HEK293 (cell line): ENCODE measurements around the gene PALM.
A peak's percentile ranks its signal among the peaks of the same experiment; 100 is the strongest.

ENCODE experiments used
- CTCF ChIA-PET: fragments of 350-600 bp; formaldehyde crosslinking; extraction: SDS; loops from one replicate; lab custom pipeline; 2021; ENCODE audit warnings: antibody characterized with exemption; lab: Yijun Ruan, JAX
- POLR2A ChIA-PET: fragments of 300-600 bp; formaldehyde crosslinking; extraction: SDS; loops from one replicate; lab custom pipeline; 2020; ENCODE audit warnings: antibody characterized with exemption, inconsistent platforms; lab: Yijun Ruan, JAX
- H3K27ac ChIP-seq: fragments of 200-500 bp; sonication (Bioruptor generic); 2 replicates; pipeline ENCODE4 v1.5.1; 2014; ENCODE audit warnings: low read depth, low read length, control low read depth, inconsistent platforms; ENCODE audit errors: extremely low read depth
- H3K36me3 ChIP-seq, 2 experiments: fragments of 200-500 bp in 1 of 2; sonication (Bioruptor generic) in 1 of 2; 1 replicate in 1 of 2; 2 replicates in 1 of 2; pipeline ENCODE4 v1.5.1; 2014 to 2017; ENCODE audit warnings: inconsistent platforms in 2 of 2, low read length in 2 of 2; ENCODE audit not compliant: control insufficient read depth in 2 of 2, insufficient read depth in 1 of 2
- H3K4me1 ChIP-seq: fragments of 200-500 bp; sonication (Bioruptor generic); 2 replicates; pipeline ENCODE4 v1.5.1; 2014; ENCODE audit warnings: mild to moderate bottlenecking, low read length, inconsistent platforms; ENCODE audit not compliant: control insufficient read depth, insufficient read depth
- H3K4me3 ChIP-seq: 2 replicates; pipeline ENCODE4 v1.5.1; 2011; ENCODE audit warnings: low read depth, mild to moderate bottlenecking, control low read depth, low read length, moderate library complexity
- H3K9me3 ChIP-seq: fragments of 200-500 bp; sonication (Bioruptor generic); 2 replicates; pipeline ENCODE4 v1.5.1; 2014; ENCODE audit warnings: low read depth, low read length, inconsistent platforms; ENCODE audit not compliant: control insufficient read depth, insufficient read depth
- HIC1 ChIP-seq: fragments of 450-650 bp; formaldehyde crosslinking; IDR thresholded peaks from 2 replicates; pipeline ENCODE4 v1.5.1; 2016; ENCODE audit warnings: missing biosample characterization, missing genetic modification characterization
- KLF1 ChIP-seq: fragments of 450-650 bp; formaldehyde crosslinking; IDR thresholded peaks from 2 replicates; pipeline ENCODE4 v1.5.1; 2016; ENCODE audit warnings: missing biosample characterization, missing genetic modification characterization
- KLF16 ChIP-seq: fragments of 450-650 bp; formaldehyde crosslinking; IDR thresholded peaks from 2 replicates; pipeline ENCODE4 v1.5.1; 2017; ENCODE audit warnings: missing biosample characterization, missing genetic modification characterization
- KLF17 ChIP-seq: fragments of 450-650 bp; formaldehyde crosslinking; IDR thresholded peaks from 2 replicates; pipeline ENCODE4 v1.5.1; 2016; ENCODE audit warnings: missing biosample characterization, missing genetic modification characterization
- OVOL3 ChIP-seq: fragments of 450-650 bp; formaldehyde crosslinking; IDR thresholded peaks from 2 replicates; pipeline ENCODE4 v1.5.1; 2016; ENCODE audit warnings: missing biosample characterization, missing genetic modification characterization
- PATZ1 ChIP-seq: fragments of 450-650 bp; formaldehyde crosslinking; IDR thresholded peaks from 2 replicates; pipeline ENCODE4 v1.5.1; 2016; ENCODE audit warnings: missing biosample characterization, missing genetic modification characterization
- PRDM4 ChIP-seq: fragments of 450-650 bp; formaldehyde crosslinking; IDR thresholded peaks from 2 replicates; pipeline ENCODE4 v1.5.1; 2017; ENCODE audit warnings: missing biosample characterization, missing genetic modification characterization
- YY1 ChIP-seq: fragments of 450-650 bp; formaldehyde crosslinking; IDR thresholded peaks from 2 replicates; pipeline ENCODE4 v1.5.1; 2018; ENCODE audit warnings: missing biosample characterization, missing genetic modification characterization
- ZBTB17 ChIP-seq: fragments of 450-650 bp; formaldehyde crosslinking; IDR thresholded peaks from 2 replicates; pipeline ENCODE4 v1.5.1; 2016; ENCODE audit warnings: missing biosample characterization, missing genetic modification characterization
- ZBTB44 ChIP-seq: fragments of 450-650 bp; IDR thresholded peaks from 2 replicates; pipeline ENCODE4 v1.5.1; 2018; ENCODE audit warnings: missing biosample characterization, mild to moderate bottlenecking, missing genetic modification characterization
- ZBTB7A ChIP-seq: fragments of 450-650 bp; formaldehyde crosslinking; IDR thresholded peaks from 2 replicates; pipeline ENCODE4 v1.5.1; 2016; ENCODE audit warnings: low read depth, missing biosample characterization, missing genetic modification characterization
- ZBTB8A ChIP-seq: fragments of 450-650 bp; formaldehyde crosslinking; IDR thresholded peaks from 2 replicates; pipeline ENCODE4 v1.5.1; 2016; ENCODE audit warnings: missing biosample characterization, missing genetic modification characterization
- ZNF132 ChIP-seq: fragments of 450-650 bp; formaldehyde crosslinking; IDR thresholded peaks from 2 replicates; pipeline ENCODE4 v1.5.1; 2017; ENCODE audit warnings: missing biosample characterization, missing genetic modification characterization, borderline replicate concordance
- ZNF184 ChIP-seq: fragments of 450-650 bp; IDR thresholded peaks from 2 replicates; pipeline ENCODE4 v1.5.1; 2018; ENCODE audit warnings: missing biosample characterization, mild to moderate bottlenecking, missing genetic modification characterization
- ZNF324 ChIP-seq: fragments of 450-650 bp; formaldehyde crosslinking; IDR thresholded peaks from 2 replicates; pipeline ENCODE4 v1.5.1; 2016; ENCODE audit warnings: missing biosample characterization, missing genetic modification characterization
- ZNF335 ChIP-seq: fragments of 450-650 bp; formaldehyde crosslinking; conservative IDR thresholded peaks from 2 replicates; pipeline ENCODE4 v1.5.1; 2016; ENCODE audit warnings: missing biosample characterization, missing genetic modification characterization
- ZNF366 ChIP-seq: fragments of 450-650 bp; formaldehyde crosslinking; conservative IDR thresholded peaks from 2 replicates; pipeline ENCODE4 v1.5.1; 2016; ENCODE audit warnings: missing biosample characterization, missing genetic modification characterization
- ZNF391 ChIP-seq: fragments of 450-650 bp; formaldehyde crosslinking; IDR thresholded peaks from 2 replicates; pipeline ENCODE4 v1.5.1; 2016; ENCODE audit warnings: low read depth, missing biosample characterization, missing genetic modification characterization, borderline replicate concordance
- ZNF510 ChIP-seq: fragments of 450-650 bp; formaldehyde crosslinking; IDR thresholded peaks from 2 replicates; pipeline ENCODE4 v1.5.1; 2018; ENCODE audit warnings: mild to moderate bottlenecking, missing genetic modification characterization, missing biosample characterization; ENCODE audit not compliant: insufficient replicate concordance
- ZNF521 ChIP-seq: fragments of 450-650 bp; formaldehyde crosslinking; IDR thresholded peaks from 2 replicates; pipeline ENCODE4 v1.5.1; 2017; ENCODE audit warnings: missing biosample characterization, mild to moderate bottlenecking, missing genetic modification characterization
- ZNF560 ChIP-seq: fragments of 450-650 bp; formaldehyde crosslinking; IDR thresholded peaks from 2 replicates; pipeline ENCODE4 v1.5.1; 2017; ENCODE audit warnings: missing biosample characterization, missing genetic modification characterization, borderline replicate concordance
- ZNF621 ChIP-seq: fragments of 450-650 bp; formaldehyde crosslinking; IDR thresholded peaks from 2 replicates; pipeline ENCODE4 v1.5.1; 2017; ENCODE audit warnings: missing biosample characterization, missing genetic modification characterization
- ZNF639 ChIP-seq: fragments of 450-650 bp; formaldehyde crosslinking; IDR thresholded peaks from 2 replicates; pipeline ENCODE4 v1.5.1; 2016; ENCODE audit warnings: missing biosample characterization, missing genetic modification characterization
- ZNF658 ChIP-seq: fragments of 450-650 bp; formaldehyde crosslinking; IDR thresholded peaks from 2 replicates; pipeline ENCODE4; 2016; ENCODE audit warnings: missing biosample characterization, missing genetic modification characterization
- ZNF664 ChIP-seq: fragments of 450-650 bp; formaldehyde crosslinking; IDR thresholded peaks from 2 replicates; pipeline ENCODE4 v1.5.1; 2016; ENCODE audit warnings: missing biosample characterization, missing genetic modification characterization
- ZNF670 ChIP-seq: fragments of 450-650 bp; formaldehyde crosslinking; IDR thresholded peaks from 2 replicates; pipeline ENCODE4 v1.5.1; 2016; ENCODE audit warnings: missing biosample characterization, missing genetic modification characterization, low read depth
- ZNF704 ChIP-seq: fragments of 450-650 bp; formaldehyde crosslinking; IDR thresholded peaks from 2 replicates; pipeline ENCODE4 v1.5.1; 2016; ENCODE audit warnings: missing biosample characterization, missing genetic modification characterization

Gene PALM

GRCh38 chr19:709965-710571 lies 1.3 kb downstream of the PALM start:
- Histone ChIP-seq H3K36me3 (no peaks in the 10 kb centered on the region), H3K27ac (peak overlapping the region; percentile 16; the same call in 1 of the 2 replicates), H3K4me3 (peak overlapping the region; percentile 58), H3K9me3 (no peaks in the 10 kb centered on the region), H3K4me1 (no peaks in the 10 kb centered on the region)
- CTCF ChIA-PET, result no interaction called here
- POLR2A ChIA-PET, result no interaction called here
- TF ChIP-seq ZBTB17 (no peak), ZNF391 (no peak), YY1 (tag by site-specific recombination) (no peak), ZNF658 (tag by site-specific recombination) (no peak), ZNF510 (no peak), OVOL3 (no peak), HIC1 (tag by site-specific recombination) (peak; percentile 66), PRDM4 (tag by site-specific recombination) (no peak), ZNF324 (tag by site-specific recombination) (no peak), ZNF132 (tag by site-specific recombination) (no peak), ZNF670 (no peak), ZNF366 (tag by site-specific recombination) (no peak), ZNF335 (tag by site-specific recombination) (no peak), PATZ1 (no peak), KLF17 (peak; percentile 73), ZNF639 (no peak), KLF1 (tag by site-specific recombination) (peak; percentile 95), ZNF621 (tag by site-specific recombination) (no peak), ZNF704 (tag by site-specific recombination) (no peak), ZNF560 (tag by site-specific recombination) (no peak), KLF16 (no peak), ZNF664 (tag by site-specific recombination) (no peak), ZNF184 (tag by site-specific recombination) (no peak), ZBTB8A (tag by site-specific recombination) (0 out of 2 replicates have a peak, but pooled peaks have one; percentile 4), ZBTB7A (tag by site-specific recombination) (no peak), ZNF521 (tag by site-specific recombination) (no peak), ZBTB44 (tag by site-specific recombination) (no peak)
